ENCODE results near the gene ITGA8. TPM values are rescaled to one million over a fixed set of nuclear protein-coding genes. Genes with fewer than 3 reads are reported as not detected.

ITGA8 gene
- polyA plus RNA-seq, 3 donors: not detected

GRCh38 chr10:15546606-15547005, 173.1 kb downstream of the ITGA8 start:
- Mint-ChIP-seq H3K36me3 (no peaks in the 10 kb centered on the region), H3K9me3 (peaks cover 2 to 12% (median 7%) of the 10 kb centered on the region in 7 donors), H3K4me3 (no peak overlapping the region), H3K27me3 (ENCODE audit: low read depth in 3 of 3) (peaks cover 0 to 3% (median 2%) of the 10 kb centered on the region in 3 donors), H3K27ac (no peak overlapping the region), H3K4me1 (no peaks in the 10 kb centered on the region)
- TF ChIP-seq CTCF (IDR thresholded peaks at IDR 0.05): no peak
- WGBS (ENCODE audit: insufficient coverage): no CpG with 5 or more reads among the region's 5 CpGs
- Histone ChIP-seq H3K4me2 (replicated peaks; ENCODE audit: extremely low read depth, low read length, poor library complexity, severe bottlenecking) (no peak overlapping the region), H3K27ac (ENCODE audit: low read depth in 1 of 2, low read length in 2 of 2) (no peak overlapping the region), H3K4me1 (ENCODE audit: control insufficient read depth in 1 of 2, insufficient read depth in 2 of 2, low read length in 2 of 2) (no peaks in the 10 kb centered on the region), H3K9me3 (replicated peaks in 1 of 2; ENCODE audit: control insufficient read depth in 1 of 2, insufficient read depth in 1 of 2, low read length in 2 of 2) (peaks cover 0 to 3% of the 10 kb centered on the region in 2 donors), H2AFZ (ENCODE audit: insufficient read depth, low read depth, low read length, poor library complexity, severe bottlenecking) (no peak overlapping the region), H4K20me1 (ENCODE audit: insufficient read depth, low read length) (no peaks in the 10 kb centered on the region), H3K9ac (ENCODE audit: insufficient read depth, low read length, poor library complexity, severe bottlenecking) (no peak overlapping the region), H3K79me2 (ENCODE audit: insufficient read depth, low read length) (no peaks in the 10 kb centered on the region), H3K27me3 (ENCODE audit: control insufficient read depth in 2 of 2, insufficient read depth in 2 of 2, low read length in 2 of 2) (no peaks in the 10 kb centered on the region), H3K4me3 (replicated peaks in 1 of 3; ENCODE audit: low read depth in 2 of 3, low read length in 3 of 3) (no peak overlapping the region), H3K36me3 (replicated peaks in 1 of 2; ENCODE audit: control insufficient read depth in 1 of 2, insufficient read depth in 2 of 2, low read length in 2 of 2) (no peaks in the 10 kb centered on the region)
- DNase-seq: no peak
- intact Hi-C loops (cut with micrococcal nuclease): no loop called here

GRCh38 chr10:15545884-15546283, 173.8 kb downstream of the ITGA8 start:
- no peak overlapping the region for H3K27ac ChIP-seq (ENCODE audit: low read depth in 1 of 2, low read length in 2 of 2)
- H3K4me1 Mint-ChIP-seq: no peaks in the 10 kb centered on the region
- no peak overlapping the region for H3K4me3 Mint-ChIP-seq
- H3K27me3 ChIP-seq (ENCODE audit: control insufficient read depth in 2 of 2, insufficient read depth in 2 of 2, low read length in 2 of 2): no peaks in the 10 kb centered on the region
- H3K36me3 Mint-ChIP-seq: no peaks in the 10 kb centered on the region
- no peak overlapping the region for H3K4me2 ChIP-seq (replicated peaks; ENCODE audit: extremely low read depth, low read length, poor library complexity, severe bottlenecking)
- no peak overlapping the region for H3K4me3 ChIP-seq (replicated peaks in 1 of 3; ENCODE audit: low read depth in 2 of 3, low read length in 3 of 3)
- H3K27ac Mint-ChIP-seq: no peak overlapping the region
- H3K9me3 ChIP-seq (replicated peaks in 1 of 2; ENCODE audit: control insufficient read depth in 1 of 2, insufficient read depth in 1 of 2, low read length in 2 of 2): peaks cover 0 to 3% of the 10 kb centered on the region in 2 donors
- intact Hi-C loops (cut with micrococcal nuclease): no loop called here
- peaks cover 0 to 3% (median 2%) of the 10 kb centered on the region in 3 donors for H3K27me3 Mint-ChIP-seq (ENCODE audit: low read depth in 3 of 3)
- no peaks in the 10 kb centered on the region for H3K4me1 ChIP-seq (ENCODE audit: control insufficient read depth in 1 of 2, insufficient read depth in 2 of 2, low read length in 2 of 2)
- DNase-seq: no peak
- no peaks in the 10 kb centered on the region for H3K79me2 ChIP-seq (ENCODE audit: insufficient read depth, low read length)
- no peaks in the 10 kb centered on the region for H3K36me3 ChIP-seq (replicated peaks in 1 of 2; ENCODE audit: control insufficient read depth in 1 of 2, insufficient read depth in 2 of 2, low read length in 2 of 2)
- no peak overlapping the region for H3K9ac ChIP-seq (ENCODE audit: insufficient read depth, low read length, poor library complexity, severe bottlenecking)
- 100% methylated on average over 4 of the region's 4 CpGs for WGBS (ENCODE audit: insufficient coverage)
- H4K20me1 ChIP-seq (ENCODE audit: insufficient read depth, low read length): no peaks in the 10 kb centered on the region
- no peak overlapping the region for H2AFZ ChIP-seq (ENCODE audit: insufficient read depth, low read depth, low read length, poor library complexity, severe bottlenecking)
- H3K9me3 Mint-ChIP-seq: peaks cover 2 to 12% (median 7%) of the 10 kb centered on the region in 7 donors
- TF ChIP-seq CTCF (IDR thresholded peaks at IDR 0.05): no peak
